Neuronal stem cell (in vitro differentiated cells): ENCODE measurements around the gene EBPL.

Experiments used
- DNase-seq: peaks from one replicate; pipeline ENCODE4 v3.0.0-alpha.2; 2013; ENCODE audit warnings: low spot score
- H2AFZ ChIP-seq: one replicate; pipeline ENCODE4 v1.6.1; 2013; ENCODE audit warnings: mild to moderate bottlenecking, low read length, inconsistent platforms
- H2AK5ac ChIP-seq: 2 replicates; pipeline ENCODE4 v1.6.1; 2013; ENCODE audit warnings: low read depth, mild to moderate bottlenecking, inconsistent platforms, low read length, moderate library complexity, mixed read lengths
- H2BK120ac ChIP-seq: 2 replicates; pipeline ENCODE4 v1.6.1; 2013; ENCODE audit warnings: low read depth, mild to moderate bottlenecking, inconsistent platforms, low read length, moderate library complexity, mixed read lengths
- H2BK12ac ChIP-seq: one replicate; pipeline ENCODE4 v1.6.1; 2013; ENCODE audit warnings: low read length, inconsistent platforms
- H2BK15ac ChIP-seq: 2 replicates; pipeline ENCODE4 v1.6.1; 2013; ENCODE audit warnings: mild to moderate bottlenecking, low read length, inconsistent platforms, mixed read lengths
- H2BK5ac ChIP-seq: one replicate; pipeline ENCODE4 v1.6.1; 2013; ENCODE audit warnings: inconsistent platforms, mild to moderate bottlenecking, low read length, moderate library complexity
- H3K14ac ChIP-seq: one replicate; pipeline ENCODE4 v1.6.1; 2013; ENCODE audit warnings: low read length, inconsistent platforms
- H3K18ac ChIP-seq: 2 replicates; pipeline ENCODE4 v1.6.1; 2013; ENCODE audit warnings: low read length, inconsistent platforms
- H3K23ac ChIP-seq: 2 replicates; pipeline ENCODE4 v1.6.1; 2013; ENCODE audit warnings: low read depth, mild to moderate bottlenecking, mixed read lengths, low read length, inconsistent platforms; ENCODE audit not compliant: poor library complexity
- H3K27ac ChIP-seq: replicated peaks from 3 replicates; pipeline ENCODE4 v1.5.1; 2013; ENCODE audit warnings: low read length, inconsistent platforms
- H3K27me3 ChIP-seq, 3 experiments: 2 replicates each; pipeline ENCODE4 v1.6.1; 2013; ENCODE audit warnings: low read length in 3 of 3, mild to moderate bottlenecking in 2 of 3, inconsistent platforms in 1 of 3, low read depth in 1 of 3, mixed read lengths in 1 of 3, moderate library complexity in 1 of 3; ENCODE audit not compliant: control insufficient read depth in 3 of 3, insufficient read depth in 3 of 3
- H3K36me3 ChIP-seq, 2 donors: replicated peaks in 1 of 2; 2 replicates each; pipeline ENCODE4 v1.6.1; 2013; ENCODE audit warnings: low read length in 2 of 2; ENCODE audit not compliant: control insufficient read depth in 2 of 2, insufficient read depth in 2 of 2
- H3K4ac ChIP-seq: 2 replicates; pipeline ENCODE4 v1.6.1; 2013; ENCODE audit warnings: inconsistent platforms, mild to moderate bottlenecking, low read length, moderate library complexity
- H3K4me1 ChIP-seq, 2 donors: 1 replicate in 1 of 2; 2 replicates in 1 of 2; pipeline ENCODE4 v1.6.1; 2013; ENCODE audit warnings: low read length in 2 of 2, low read depth in 1 of 2; ENCODE audit not compliant: control insufficient read depth in 2 of 2, insufficient read depth in 1 of 2
- H3K4me2 ChIP-seq: one replicate; pipeline ENCODE4 v1.6.1; 2013; ENCODE audit warnings: mild to moderate bottlenecking, low read length, inconsistent platforms; ENCODE audit not compliant: insufficient read depth, poor library complexity, severe bottlenecking
- H3K4me3 ChIP-seq, 2 donors: 2 replicates each; pipeline ENCODE4 v1.5.1; 2013; ENCODE audit warnings: low read length in 2 of 2, mild to moderate bottlenecking in 2 of 2, inconsistent platforms in 1 of 2, moderate library complexity in 1 of 2
- H3K79me1 ChIP-seq: one replicate; pipeline ENCODE4 v1.6.1; 2013; ENCODE audit warnings: low read depth, mild to moderate bottlenecking, inconsistent platforms, low read length, moderate library complexity
- H3K9ac ChIP-seq: one replicate; pipeline ENCODE4 v1.6.1; 2013; ENCODE audit warnings: mild to moderate bottlenecking, low read depth, low read length, inconsistent platforms; ENCODE audit not compliant: poor library complexity
- H3K9me3 ChIP-seq, 2 donors: replicated peaks in 1 of 2; 2 replicates each; pipeline versions ENCODE3 to v1.6.1; 2013; ENCODE audit warnings: low read length in 2 of 2, mild to moderate bottlenecking in 2 of 2, inconsistent platforms in 1 of 2, low read depth in 1 of 2, mixed read lengths in 1 of 2, moderate library complexity in 1 of 2; ENCODE audit not compliant: control insufficient read depth in 2 of 2, insufficient read depth in 1 of 2
- H4K8ac ChIP-seq: one replicate; pipeline ENCODE4 v1.6.1; 2013; ENCODE audit warnings: low read depth, mild to moderate bottlenecking, inconsistent platforms, low read length, moderate library complexity
- H4K91ac ChIP-seq: one replicate; pipeline ENCODE4 v1.6.1; 2013; ENCODE audit warnings: low read length, low read depth, mild to moderate bottlenecking, inconsistent platforms; ENCODE audit not compliant: poor library complexity
- WGBS, 2 donors: extraction: QIAGEN DNeasy Blood & Tissue Kit; methylation state at CpG; one replicate each; pipeline ENCODE4 v1.1.7; 2013; ENCODE audit warnings: missing lambda C conversion rate in 2 of 2, mixed read lengths in 1 of 2; ENCODE audit not compliant: insufficient read length in 2 of 2, insufficient replicate concordance in 1 of 2; ENCODE audit errors: extremely low coverage in 2 of 2; 5-methylcytosine and 5-hydroxymethylcytosine counted together

Gene EBPL

DNA sequence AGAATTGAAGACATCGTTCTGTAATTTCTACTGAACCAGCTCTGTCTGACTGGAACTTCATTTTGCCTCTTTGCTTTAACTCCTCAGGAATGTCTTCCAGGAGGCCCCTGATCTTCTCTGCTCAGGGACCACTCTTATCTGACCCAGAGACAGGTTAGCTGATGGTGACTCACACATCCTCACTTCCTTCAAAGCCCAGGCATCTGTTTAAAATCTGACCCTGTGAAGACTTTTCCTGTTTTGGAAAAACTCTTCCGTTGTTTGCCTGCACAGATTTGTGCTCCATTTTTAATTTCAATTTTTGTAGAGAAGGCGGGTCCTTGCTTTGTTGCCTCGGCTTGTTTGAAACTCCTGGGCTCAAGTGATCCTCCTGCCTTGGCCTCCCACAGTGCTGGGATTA lies 61.3 kb downstream of the EBPL start:
- no peaks in the 10 kb centered on the region for H3K79me1 ChIP-seq
- DNase-seq = no peak
- no peak overlapping the region for H2AK5ac ChIP-seq
- H3K36me3 ChIP-seq = no peaks in the 10 kb centered on the region
- H2BK15ac ChIP-seq = no peak overlapping the region
- no peak overlapping the region for H3K4ac ChIP-seq
- no peak overlapping the region for H3K14ac ChIP-seq
- H3K9ac ChIP-seq = no peak overlapping the region
- no CpG with 5 or more reads among the region's 4 CpGs for WGBS, 2 donors
- H3K4me1 ChIP-seq = peaks cover 0 to 5% of the 10 kb centered on the region in 2 donors
- H2BK120ac ChIP-seq = no peak overlapping the region
- no peak overlapping the region for H4K8ac ChIP-seq
- no peak overlapping the region for H3K4me2 ChIP-seq
- H2BK5ac ChIP-seq = no peak overlapping the region
- peaks cover 0 to 1% (median 0%) of the 10 kb centered on the region in 3 experiments for H3K27me3 ChIP-seq
- no peak overlapping the region for H3K27ac ChIP-seq
- no peak overlapping the region for H2AFZ ChIP-seq
- no peak overlapping the region for H3K18ac ChIP-seq
- no peak overlapping the region for H2BK12ac ChIP-seq
- H3K4me3 ChIP-seq = no peak overlapping the region
- H3K9me3 ChIP-seq = no peaks in the 10 kb centered on the region
- no peak overlapping the region for H4K91ac ChIP-seq
- H3K23ac ChIP-seq = no peak overlapping the region

DNA sequence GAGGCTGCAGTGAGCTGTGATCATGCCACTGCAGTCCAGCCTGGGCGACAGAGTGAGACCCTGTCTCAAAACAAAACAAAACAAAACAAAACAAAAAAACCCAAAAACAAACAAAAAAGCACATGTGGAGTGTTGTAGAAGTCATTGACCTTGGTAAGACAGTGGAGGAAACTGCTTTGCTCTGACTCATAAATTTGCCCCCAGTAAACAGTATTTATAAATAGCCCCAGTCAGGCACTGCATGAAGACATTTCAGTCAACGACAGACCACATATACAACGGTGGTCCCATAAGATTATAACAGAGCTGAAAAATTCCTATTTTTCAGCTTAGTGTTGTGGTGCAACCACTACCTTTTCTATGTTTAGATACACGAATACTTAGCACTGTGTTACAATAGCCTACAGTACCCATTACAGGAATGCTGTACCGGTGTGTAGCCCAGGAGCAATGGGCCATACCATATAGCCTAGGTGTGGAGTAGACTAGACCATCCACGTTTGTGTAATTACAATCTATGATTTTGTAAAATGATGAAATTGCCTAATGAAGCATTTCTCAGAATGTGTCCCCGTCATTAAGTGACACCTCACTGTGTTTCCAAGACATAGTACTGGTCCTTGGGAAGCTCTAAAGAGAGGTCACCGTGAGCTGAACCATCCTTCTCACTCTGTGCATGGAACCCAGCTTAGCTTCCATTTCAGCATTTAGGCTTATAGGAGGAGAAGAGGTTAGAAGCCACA lies 61.9 kb downstream of the EBPL start:
- H3K4ac ChIP-seq = no peak overlapping the region
- no CpG with 5 or more reads among the region's 8 CpGs for WGBS, 2 donors

DNA sequence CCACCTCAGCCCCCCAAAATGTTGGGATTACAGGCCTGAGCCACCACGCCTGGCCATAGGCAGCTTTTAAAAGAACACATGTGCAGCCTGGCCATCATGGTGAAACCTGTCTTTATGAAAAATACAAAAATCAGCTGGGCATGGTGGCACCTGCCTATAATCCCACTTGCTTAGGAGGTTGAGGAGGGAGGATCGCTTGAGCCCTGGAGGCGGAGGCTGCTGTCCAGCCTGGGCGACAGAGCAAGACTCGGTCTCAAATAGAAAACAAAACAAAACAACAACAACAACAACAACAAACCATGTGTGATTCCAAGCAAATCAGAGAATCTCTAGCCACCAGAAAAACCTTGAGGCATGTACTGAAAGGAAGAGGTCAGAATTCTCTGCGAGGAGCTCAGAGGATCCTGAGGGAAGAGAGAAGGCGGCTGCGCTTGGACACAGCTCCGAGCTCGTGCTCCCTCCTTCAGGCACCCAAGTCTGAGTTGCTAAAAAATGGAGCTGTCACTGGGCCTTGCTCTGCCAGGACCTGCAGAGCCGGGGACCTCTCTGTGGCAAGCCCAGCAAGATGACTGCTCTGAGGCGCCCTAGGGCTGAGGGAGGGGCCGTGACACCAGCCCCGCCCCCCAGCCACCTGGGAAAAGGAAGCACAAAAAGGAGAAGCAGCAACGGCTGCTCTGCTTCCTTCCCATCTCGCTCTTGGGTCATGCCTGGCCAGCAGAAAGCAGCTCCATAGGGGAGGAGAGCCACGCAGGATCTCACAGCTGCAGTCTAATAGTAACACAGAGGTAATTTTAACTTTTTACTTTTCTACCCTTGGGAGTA lies 63.2 kb downstream of the EBPL start, which contains the start of gene ARL11:
ARL11 (plus strand) TSS at position 677 of the 822 bp plus-strand sequence. CDS start 1,941 bp downstream, outside the sequence.
- no CpG with 5 or more reads among the region's 17 CpGs for WGBS, 2 donors
- Histone ChIP-seq H2BK120ac (no peak within 1 kb of the TSS), H3K23ac (no peak within 1 kb of the TSS), H3K36me3 (no peaks in the 10 kb centered on the region), H3K4me3 (no peak within 1 kb of the TSS), H3K79me1 (no peaks in the 10 kb centered on the region), H4K8ac (no peak within 1 kb of the TSS), H4K91ac (no peak within 1 kb of the TSS), H3K14ac (no peak within 1 kb of the TSS), H3K9me3 (no peaks in the 10 kb centered on the region), H2AFZ (peak within 1 kb of the TSS; percentile 87), H2BK15ac (no peak within 1 kb of the TSS), H3K4ac (no peak within 1 kb of the TSS), H3K27ac (no peak within 1 kb of the TSS), H3K4me1 (peaks cover 0 to 5% of the 10 kb centered on the region in 2 donors), H2BK5ac (no peak within 1 kb of the TSS), H3K9ac (no peak within 1 kb of the TSS), H2BK12ac (no peak within 1 kb of the TSS), H3K4me2 (no peak within 1 kb of the TSS), H3K27me3 (no peaks in the 10 kb centered on the region), H2AK5ac (no peak within 1 kb of the TSS), H3K18ac (peak within 1 kb of the TSS; percentile 58)
- no peak for DNase-seq

More for the DNA sequence above, 61.9 kb downstream of the EBPL start:
- Histone ChIP-seq H3K4me1 (peaks cover 0 to 5% of the 10 kb centered on the region in 2 donors), H3K9me3 (no peaks in the 10 kb centered on the region), H3K23ac (no peak overlapping the region), H3K4me3 (no peak overlapping the region), H2BK120ac (no peak overlapping the region), H3K9ac (no peak overlapping the region), H3K4me2 (no peak overlapping the region), H3K14ac (no peak overlapping the region), H2AFZ (no peak overlapping the region), H3K27ac (no peak overlapping the region), H4K91ac (no peak overlapping the region), H3K79me1 (no peaks in the 10 kb centered on the region), H2BK15ac (no peak overlapping the region), H2BK12ac (no peak overlapping the region), H3K18ac (no peak overlapping the region), H3K36me3 (no peaks in the 10 kb centered on the region), H2BK5ac (no peak overlapping the region), H3K27me3 (no peaks in the 10 kb centered on the region), H2AK5ac (no peak overlapping the region), H4K8ac (no peak overlapping the region)
- DNase-seq = no peak
